NCI-H187 treated with DMSO at 0.1 percent for 48 hours (cell line): ENCODE results near the gene DNAJB11.
"Not testable (repeated sequence)": the region's sequence is repeated elsewhere in the genome, so short reads cannot be mapped to it uniquely, and the experiment has no call there.

Experiments
- DNase-seq: peaks from one replicate; lab custom pipeline; 2025; lab: John Stamatoyannopoulos, UW

The DNAJB11 gene

GRCh38 chr3:186570096-186570940, at the start of gene DNAJB11:
Gene DNAJB11, plus strand, starts transcription at chr3:186570720. Its CDS starts 178 bp downstream, at chr3:186570898.
- DNase-seq, result peak; percentile 97

GRCh38 chr3:186520957-186521842, 49.3 kb upstream of the DNAJB11 start:
- no peak for DNase-seq

GRCh38 chr3:186523022-186523421, 47.5 kb upstream of the DNAJB11 start:
- DNase-seq, result no peak

- DNase-seq, result no peak
Observed at GRCh38 chr3:186523434-186523833, 47.1 kb upstream of the DNAJB11 start.

- DNase-seq, result no peak
Observed at GRCh38 chr3:186524616-186525015, 45.9 kb upstream of the DNAJB11 start.

- no peak for DNase-seq
Observed at GRCh38 chr3:186525369-186526255, 44.9 kb upstream of the DNAJB11 start.

- DNase-seq, result no peak
Observed at GRCh38 chr3:186526256-186526606, 44.3 kb upstream of the DNAJB11 start.

- DNase-seq, result no peak
Observed at GRCh38 chr3:186529201-186529999, 41.1 kb upstream of the DNAJB11 start.

GRCh38 chr3:186530415-186530814, 40.1 kb upstream of the DNAJB11 start:
- no peak for DNase-seq

- DNase-seq, result not testable (repeated sequence)
Observed at GRCh38 chr3:186531694-186532093, 38.8 kb upstream of the DNAJB11 start.

- no peak for DNase-seq
Observed at GRCh38 chr3:186532598-186533072, 37.9 kb upstream of the DNAJB11 start.

GRCh38 chr3:186534113-186534669, 36.3 kb upstream of the DNAJB11 start:
- no peak for DNase-seq

- no peak for DNase-seq
Observed at GRCh38 chr3:186536883-186537844, 33.4 kb upstream of the DNAJB11 start.

- no peak for DNase-seq
Observed at GRCh38 chr3:186538779-186539178, 31.7 kb upstream of the DNAJB11 start.

GRCh38 chr3:186540221-186540834, 30.2 kb upstream of the DNAJB11 start:
- DNase-seq, result no peak

GRCh38 chr3:186540835-186541226, 29.7 kb upstream of the DNAJB11 start:
- DNase-seq, result no peak

GRCh38 chr3:186544281-186544680, 26.2 kb upstream of the DNAJB11 start, which contains the start of gene CRYGS:
Gene CRYGS, minus strand, starts transcription at chr3:186544380. Its CDS starts 54 bp downstream, at chr3:186544326.
- DNase-seq, result no peak

GRCh38 chr3:186549497-186549896, 21.0 kb upstream of the DNAJB11 start:
- no peak for DNase-seq

GRCh38 chr3:186551387-186551786, 19.1 kb upstream of the DNAJB11 start:
- DNase-seq, result no peak
